ENCODE data around the gene EN1. TPM values are rescaled to one million over a fixed set of nuclear protein-coding genes. Genes with fewer than 3 reads are reported as not detected.

Gene EN1
- total RNA-seq, 1 donor from 2014 or later: 5.1 TPM

Other genes starting within 250 kb of the EN1 start
- not detected in 2 replicates for gene MARCO, start 94.5 kb upstream of the EN1 start, total RNA-seq

Measured in myocyte (in vitro differentiated cells).